ENCODE measurements around the gene CHST13. TPM values are rescaled to one million over a fixed set of nuclear protein-coding genes. Genes with fewer than 3 reads are reported as not detected.
"Not testable (repeated sequence)": the region's sequence is repeated elsewhere in the genome, so short reads cannot be mapped to it uniquely, and the experiment has no call there.

The CHST13 gene
- total RNA-seq, 1 donor from 2014 or later, result 4.2 TPM

DNA sequence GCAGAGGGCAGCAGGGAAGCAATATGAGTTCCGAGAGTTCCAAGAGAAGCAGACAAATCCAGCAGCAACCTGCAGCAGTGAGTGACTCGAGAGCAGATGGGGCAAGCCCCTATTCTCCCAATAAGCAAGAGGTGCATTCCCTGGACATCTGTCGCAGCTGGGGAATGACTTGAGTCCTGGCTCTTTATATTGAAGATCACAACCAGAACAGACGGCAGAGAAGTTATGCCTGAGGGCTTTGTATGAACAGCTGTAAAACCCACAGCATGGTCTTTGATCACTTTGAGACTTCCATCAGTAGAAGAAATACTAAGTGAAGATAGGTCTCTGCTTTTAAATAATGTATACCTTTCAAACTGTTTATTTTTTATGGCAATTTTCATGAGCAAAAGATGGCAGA is 58.4 kb downstream of the CHST13 start:
- H3K4me1 ChIP-seq, result no peaks in the 10 kb centered on the region
- intact Hi-C loops (cut with DNase I), result no loop called here
- H3K27ac ChIP-seq, result no peak overlapping the region
- no peaks in the 10 kb centered on the region for H3K27me3 ChIP-seq
- TF ChIP-seq, protein P1, sequence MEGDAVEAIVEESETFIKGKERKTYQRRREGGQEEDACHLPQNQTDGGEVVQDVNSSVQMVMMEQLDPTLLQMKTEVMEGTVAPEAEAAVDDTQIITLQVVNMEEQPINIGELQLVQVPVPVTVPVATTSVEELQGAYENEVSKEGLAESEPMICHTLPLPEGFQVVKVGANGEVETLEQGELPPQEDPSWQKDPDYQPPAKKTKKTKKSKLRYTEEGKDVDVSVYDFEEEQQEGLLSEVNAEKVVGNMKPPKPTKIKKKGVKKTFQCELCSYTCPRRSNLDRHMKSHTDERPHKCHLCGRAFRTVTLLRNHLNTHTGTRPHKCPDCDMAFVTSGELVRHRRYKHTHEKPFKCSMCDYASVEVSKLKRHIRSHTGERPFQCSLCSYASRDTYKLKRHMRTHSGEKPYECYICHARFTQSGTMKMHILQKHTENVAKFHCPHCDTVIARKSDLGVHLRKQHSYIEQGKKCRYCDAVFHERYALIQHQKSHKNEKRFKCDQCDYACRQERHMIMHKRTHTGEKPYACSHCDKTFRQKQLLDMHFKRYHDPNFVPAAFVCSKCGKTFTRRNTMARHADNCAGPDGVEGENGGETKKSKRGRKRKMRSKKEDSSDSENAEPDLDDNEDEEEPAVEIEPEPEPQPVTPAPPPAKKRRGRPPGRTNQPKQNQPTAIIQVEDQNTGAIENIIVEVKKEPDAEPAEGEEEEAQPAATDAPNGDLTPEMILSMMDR (IDR thresholded peaks at IDR 0.05), result no peak
- no peak for TF ChIP-seq POLR2AphosphoS5 (IDR thresholded peaks at IDR 0.05; ENCODE audit: insufficient read depth in 1 of 2, low read depth in 1 of 2)
- TF ChIP-seq POLR2A (IDR thresholded peaks at IDR 0.05), result no peak
- H3K9me3 ChIP-seq, result no peaks in the 10 kb centered on the region
- no peak overlapping the region for H3K4me3 ChIP-seq
- DNase-seq (ENCODE audit: extremely low spot score in 2 of 2), result no peak
- no peaks in the 10 kb centered on the region for H3K36me3 ChIP-seq

DNA sequence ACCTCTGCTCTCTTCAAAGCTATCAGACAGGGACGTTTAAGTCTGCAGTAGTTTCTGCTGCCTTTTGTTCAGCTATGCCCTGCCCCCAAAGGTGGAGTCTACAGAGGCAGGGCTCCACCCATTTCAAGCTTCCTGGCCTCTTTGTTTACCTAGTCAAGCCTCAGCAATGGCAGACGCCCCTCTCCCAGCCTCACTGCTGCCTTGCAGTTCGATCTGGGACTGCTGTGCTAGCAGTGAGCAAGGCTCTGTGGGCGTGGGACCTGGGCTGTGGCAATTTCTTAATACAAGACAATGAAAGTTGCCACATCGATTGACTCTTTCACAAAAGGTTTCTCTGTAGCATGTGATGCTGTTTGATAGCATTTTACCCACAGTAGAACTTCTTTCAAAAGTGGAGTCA is 67.6 kb downstream of the CHST13 start:
- DNase-seq (ENCODE audit: extremely low spot score in 2 of 2); H3K27ac ChIP-seq; H3K27me3 ChIP-seq; H3K36me3 ChIP-seq; H3K9me3 ChIP-seq; H3K4me3 ChIP-seq; H3K4me1 ChIP-seq; intact Hi-C loops (cut with DNase I): not testable (repeated sequence)

Small RNA genes within 50 kb of the gene (small RNA-seq; reads per million reads assigned to genes)
- not detected for gene RNA5SP138

Other genes starting within 250 kb of the CHST13 start
- gene KLF15, start 166.7 kb upstream of the CHST13 start, total RNA-seq, result 25.3 TPM
- gene CFAP100, start 129.2 kb upstream of the CHST13 start, total RNA-seq, result not detected
- 36.8 TPM for gene ZXDC, start 48.3 kb upstream of the CHST13 start, total RNA-seq
- not detected for gene UROC1, start 6.4 kb upstream of the CHST13 start, total RNA-seq
- not detected for gene C3orf22, start 34.8 kb downstream of the CHST13 start, total RNA-seq
- gene TXNRD3, start 131.0 kb downstream of the CHST13 start, total RNA-seq, result 7.1 TPM
- gene CHCHD6, start 180.1 kb downstream of the CHST13 start, total RNA-seq, result 12.8 TPM